Body of pancreas (tissue), 4 donors: ENCODE data around the gene RGS7BP.

Source experiments
- CTCF ChIP-seq, 7 experiments: fragments of 450-650 bp in 4 of 7; fragments of 200-600 bp in 3 of 7; sonication (generic) in 3 of 7; IDR thresholded peaks; one replicate each; pipeline ENCODE4 v1.5.1; 2016 to 2019; ENCODE audit warnings: antibody characterized with exemption in 7 of 7
- POLR2A ChIP-seq, 3 donors: fragments of 450-650 bp; IDR thresholded peaks; one replicate each; pipeline ENCODE4 v1.6.1; 2016; ENCODE audit warnings: antibody characterized with exemption in 3 of 3, mild to moderate bottlenecking in 2 of 3

- TF ChIP-seq CTCF (IDR thresholded peaks at IDR 0.05) (no peak), POLR2A (IDR thresholded peaks at IDR 0.05) (no peak)
These were observed 143.7 kb downstream of the RGS7BP start for GRCh38 chr5:64649512-64649911.
